NCI-H1436 treated with DMSO at 0.1 percent for 48 hours (cell line): ENCODE measurements around the gene RAB30.
"Not testable (repeated sequence)": the region's sequence is repeated elsewhere in the genome, so short reads cannot be mapped to it uniquely, and the experiment has no call there.

Experiments used
- DNase-seq: peaks from one replicate; lab custom pipeline; 2025; lab: John Stamatoyannopoulos, UW

RAB30 gene

DNA sequence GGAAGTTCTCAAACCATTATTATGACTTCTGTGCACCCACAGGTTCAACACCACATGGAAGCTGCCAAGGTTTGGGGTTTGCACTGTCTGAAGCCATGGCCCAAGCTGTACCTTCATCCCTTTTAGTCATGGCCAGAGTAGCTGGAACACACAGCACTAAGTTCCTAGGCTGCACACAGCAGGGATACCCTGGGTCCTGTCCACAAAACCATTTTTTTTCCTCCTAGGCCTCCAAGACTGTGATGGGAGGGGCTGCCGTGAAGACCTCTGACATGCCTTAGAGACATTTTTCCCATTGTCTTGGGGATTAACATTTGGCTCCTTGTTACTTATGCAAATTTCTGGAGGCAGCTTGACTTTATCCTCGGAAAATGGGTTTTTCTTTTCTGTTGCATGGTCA, 127.5 kb downstream of the RAB30 start:
- DNase-seq, result no peak

DNA sequence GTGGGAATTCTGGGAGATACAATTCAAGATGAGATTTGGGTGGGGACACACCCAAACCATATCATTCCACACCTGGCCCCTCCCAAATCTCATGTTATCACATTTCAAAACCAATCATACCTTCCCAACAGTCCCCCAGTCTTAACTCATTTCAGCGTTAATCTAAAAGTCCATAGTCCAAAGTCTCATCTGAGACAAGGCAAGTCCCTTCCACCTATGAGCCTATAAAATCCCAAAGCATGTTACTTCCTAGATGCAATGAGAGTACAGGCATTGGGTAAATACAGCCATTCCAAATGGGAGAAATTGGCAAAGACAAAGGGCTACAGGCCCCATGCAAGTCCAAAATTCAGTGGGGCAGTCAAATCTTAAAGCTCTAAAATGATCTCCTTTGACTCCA, 128.3 kb downstream of the RAB30 start:
- DNase-seq, result not testable (repeated sequence)

DNA sequence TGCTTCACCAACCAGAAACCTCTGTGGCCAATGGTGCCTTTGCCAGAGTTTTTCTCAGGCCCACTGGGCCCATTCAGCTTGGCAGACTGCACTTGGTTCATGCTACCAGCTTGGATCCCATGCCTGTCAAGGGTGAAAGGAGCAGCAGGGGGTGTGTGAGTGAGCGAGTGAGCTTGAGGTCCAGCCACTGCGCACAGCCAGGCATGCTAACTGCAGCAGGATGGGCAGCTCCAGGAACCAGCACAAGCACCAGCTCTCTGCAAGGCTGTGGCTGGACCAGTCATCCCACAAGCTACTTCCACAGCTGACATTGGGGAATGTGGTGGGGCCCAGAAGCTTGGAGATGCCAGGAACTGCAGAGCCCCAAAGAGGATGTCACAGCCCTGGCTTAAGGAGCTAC, 129.3 kb downstream of the RAB30 start:
- no peak for DNase-seq

DNA sequence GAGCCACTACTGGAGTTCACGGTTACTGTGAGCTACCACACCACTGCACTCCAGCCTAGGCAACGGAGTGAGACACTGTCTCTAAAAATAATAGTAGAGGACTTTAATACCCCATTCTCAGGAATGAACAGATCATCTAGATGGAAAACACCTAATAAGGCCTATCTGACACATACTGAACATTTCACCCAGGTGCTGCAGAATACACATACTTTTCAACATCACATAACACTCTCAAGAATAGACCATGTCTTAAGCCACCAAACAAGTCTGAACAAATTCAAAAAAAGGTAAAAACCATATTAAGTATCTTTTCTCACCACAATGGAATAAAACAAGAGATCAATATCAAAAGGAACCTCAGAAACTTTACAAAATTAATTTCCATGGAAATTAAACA, 132.2 kb downstream of the RAB30 start:
- DNase-seq, result no peak

GRCh38 chr11:82937554-82937953, 134.1 kb downstream of the RAB30 start:
- no peak for DNase-seq

DNA sequence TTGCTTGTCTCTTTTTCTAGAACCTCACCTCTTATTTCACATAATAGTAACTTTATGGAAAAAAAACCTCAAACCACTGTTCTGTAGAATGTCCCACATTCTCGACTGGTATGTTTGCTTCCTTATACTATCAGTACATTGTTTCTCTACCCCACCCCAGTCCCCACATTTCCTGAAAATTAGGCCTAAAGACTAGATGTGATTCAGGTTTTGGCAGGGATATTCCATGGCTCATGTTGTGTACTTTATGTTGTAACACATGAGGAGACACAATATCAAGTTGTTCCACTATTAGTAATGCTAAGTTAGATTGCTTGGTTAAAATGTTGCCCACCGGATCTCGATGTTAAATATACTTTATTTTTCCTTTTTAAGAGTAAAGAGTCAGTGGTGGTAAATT, 135.4 kb downstream of the RAB30 start:
- DNase-seq, result no peak

DNA sequence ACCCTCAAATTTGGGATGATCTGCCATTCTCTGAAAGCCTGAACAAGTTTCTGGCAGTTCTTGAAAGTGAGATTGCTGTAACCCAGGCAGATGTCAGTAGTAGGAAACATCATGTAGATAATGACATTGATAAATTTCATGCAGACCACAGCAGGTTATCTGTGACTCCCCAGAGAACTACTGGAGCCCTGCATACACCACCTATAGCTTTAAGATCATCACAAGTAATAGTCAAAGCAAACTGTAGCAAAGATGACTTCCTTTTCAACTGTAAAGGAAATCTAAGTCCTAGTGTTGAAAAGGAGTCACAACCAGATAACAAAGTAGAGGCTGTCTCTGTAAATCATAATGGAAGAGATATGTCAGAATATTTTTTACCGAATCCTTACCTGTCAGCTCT, 139.1 kb downstream of the RAB30 start:
- DNase-seq, result no peak

GRCh38 chr11:82930734-82931133, 141.0 kb downstream of the RAB30 start:
- DNase-seq, result no peak

DNA sequence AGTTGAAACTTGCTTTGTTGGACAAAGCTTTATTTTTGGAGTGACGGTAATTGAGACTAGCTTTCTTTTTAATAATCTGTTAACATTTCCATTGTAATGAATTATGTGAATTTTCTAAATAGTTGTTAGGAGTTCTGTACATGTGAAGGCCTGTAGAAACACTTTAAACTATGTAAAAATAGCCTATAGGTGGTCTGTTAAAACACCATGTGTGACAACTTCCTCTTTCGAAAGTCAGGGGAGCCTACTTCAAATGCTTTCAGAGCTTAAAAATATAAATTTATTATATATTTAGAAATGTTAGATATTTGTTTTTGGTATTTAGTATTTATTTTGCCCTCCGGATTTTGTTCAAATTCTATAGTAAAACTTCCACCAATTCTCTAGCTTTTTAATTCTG, 141.5 kb downstream of the RAB30 start:
- DNase-seq, result no peak

DNA sequence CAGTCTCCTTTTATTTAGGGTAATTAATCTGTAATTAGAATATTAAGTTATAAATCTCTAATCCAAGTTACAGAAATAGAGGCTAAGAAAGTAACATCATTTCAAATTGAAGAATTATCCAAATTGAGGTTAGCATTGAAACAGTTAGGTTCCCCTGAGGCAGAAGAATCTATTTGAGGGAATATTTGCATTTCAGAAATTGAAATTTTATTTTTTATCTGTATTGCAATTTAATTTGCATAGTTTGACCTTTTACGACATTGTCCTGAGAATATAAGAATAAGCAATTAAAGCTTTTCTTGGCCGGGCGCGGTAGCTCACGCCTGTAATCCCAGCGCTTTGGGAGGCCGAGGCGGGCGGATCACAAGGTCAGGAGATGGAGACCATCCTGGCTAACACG, 142.6 kb downstream of the RAB30 start:
- DNase-seq, result no peak

- no peak for DNase-seq
Measured at GRCh38 chr11:82927264-82927880, 144.3 kb downstream of the RAB30 start.

- DNase-seq, result no peak
Measured at GRCh38 chr11:82924522-82925224, 147.0 kb downstream of the RAB30 start.
